ENCODE measurements around the gene FBXW7.

The FBXW7 gene

DNA sequence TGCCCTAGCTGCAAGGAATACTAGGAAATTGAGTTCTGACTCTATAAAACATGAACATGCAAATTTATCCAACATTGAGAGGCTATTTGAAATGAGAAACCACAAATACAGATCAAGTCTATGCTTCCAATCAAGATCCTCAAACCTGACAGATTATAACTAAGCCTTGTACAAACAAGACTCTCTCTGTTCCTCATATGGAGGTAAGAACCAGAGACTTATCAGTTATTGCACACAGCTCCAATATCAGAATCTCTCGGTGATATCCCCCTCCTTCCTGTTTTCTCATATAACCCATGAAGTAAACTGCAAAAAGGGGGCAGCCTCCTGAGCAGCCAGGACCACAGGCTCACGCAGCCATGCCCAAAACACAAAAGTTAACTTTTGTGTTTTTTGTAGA is 36.5 kb downstream of the FBXW7 start:
- Histone ChIP-seq H3K27me3 (ENCODE audit: insufficient read depth, low read length) (no peaks in the 10 kb centered on the region), H3K27ac (ENCODE audit: low read depth, low read length) (no peak overlapping the region), H3K4me3 (ENCODE audit: low read depth, low read length) (no peak overlapping the region), H3K36me3 (ENCODE audit: insufficient read depth, low read length) (no peaks in the 10 kb centered on the region), H3K79me2 (ENCODE audit: control insufficient read depth, insufficient read depth, low read length, unreplicated experiment) (peaks cover 28% of the 10 kb centered on the region), H3K4me1 (ENCODE audit: control insufficient read depth, insufficient read depth, low read length, unreplicated experiment) (peaks cover 9% of the 10 kb centered on the region), H2AFZ (ENCODE audit: low read length, unreplicated experiment) (no peak overlapping the region)

DNA sequence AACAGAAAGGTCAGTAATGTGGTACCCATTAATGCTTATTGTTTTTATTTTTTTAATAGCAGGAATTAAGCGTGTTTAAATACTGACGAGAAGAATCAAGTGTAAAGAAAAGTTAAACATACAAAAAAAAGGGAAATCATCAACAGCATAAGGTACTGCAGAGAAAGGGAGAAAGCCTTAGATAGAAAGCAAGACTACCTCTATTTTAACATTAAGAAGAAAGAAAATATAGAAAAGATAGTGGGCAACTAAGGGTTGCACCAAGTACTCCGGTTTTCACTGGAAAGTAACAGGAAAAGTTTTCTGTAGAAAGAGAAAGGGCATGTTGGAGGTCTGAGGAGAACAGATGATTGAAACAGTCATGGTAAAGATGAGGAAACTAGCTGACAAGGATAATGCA is 41.9 kb downstream of the FBXW7 start:
- no peak overlapping the region for H2AFZ ChIP-seq (ENCODE audit: low read length, unreplicated experiment)
- peaks cover 36% of the 10 kb centered on the region for H3K79me2 ChIP-seq (ENCODE audit: control insufficient read depth, insufficient read depth, low read length, unreplicated experiment)
- H3K36me3 ChIP-seq (ENCODE audit: insufficient read depth, low read length), result no peaks in the 10 kb centered on the region
- no peak overlapping the region for H3K4me3 ChIP-seq (ENCODE audit: low read depth, low read length)
- H3K27me3 ChIP-seq (ENCODE audit: insufficient read depth, low read length), result no peaks in the 10 kb centered on the region
- H3K27ac ChIP-seq (ENCODE audit: low read depth, low read length), result no peak overlapping the region
- H3K4me1 ChIP-seq (ENCODE audit: control insufficient read depth, insufficient read depth, low read length, unreplicated experiment), result no peaks in the 10 kb centered on the region

DNA sequence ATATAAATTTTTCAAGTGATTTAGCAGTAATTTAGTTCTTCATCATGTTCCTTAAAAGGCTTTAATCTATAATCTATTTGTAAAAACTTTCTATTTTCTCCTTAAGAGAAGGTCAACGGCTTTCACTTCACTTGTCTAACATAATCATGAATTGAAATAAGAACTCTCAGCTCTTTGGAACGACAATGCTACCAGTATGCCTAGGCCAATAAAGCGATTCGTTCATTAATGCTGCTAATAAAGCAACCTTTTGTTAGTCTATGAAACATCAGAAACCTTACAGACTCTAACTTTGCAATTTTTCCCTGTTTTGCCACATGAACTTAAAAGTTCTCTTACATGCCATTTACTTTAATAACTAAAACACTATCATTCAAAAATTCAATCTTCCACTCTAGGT is 47.6 kb downstream of the FBXW7 start:
- Histone ChIP-seq H3K4me3 (ENCODE audit: low read depth, low read length) (no peak overlapping the region), H2AFZ (ENCODE audit: low read length, unreplicated experiment) (no peak overlapping the region), H3K36me3 (ENCODE audit: insufficient read depth, low read length) (no peaks in the 10 kb centered on the region), H3K27me3 (ENCODE audit: insufficient read depth, low read length) (no peaks in the 10 kb centered on the region), H3K79me2 (ENCODE audit: control insufficient read depth, insufficient read depth, low read length, unreplicated experiment) (peaks cover 37% of the 10 kb centered on the region), H3K4me1 (ENCODE audit: control insufficient read depth, insufficient read depth, low read length, unreplicated experiment) (peaks cover 18% of the 10 kb centered on the region), H3K27ac (ENCODE audit: low read depth, low read length) (no peak overlapping the region)

GRCh38 chr4:152486429-152487389 is 49.2 kb downstream of the FBXW7 start:
- Histone ChIP-seq H3K79me2 (ENCODE audit: control insufficient read depth, insufficient read depth, low read length, unreplicated experiment) (peaks cover 33% of the 10 kb centered on the region), H3K27me3 (ENCODE audit: insufficient read depth, low read length) (no peaks in the 10 kb centered on the region), H2AFZ (ENCODE audit: low read length, unreplicated experiment) (no peak overlapping the region), H3K36me3 (ENCODE audit: insufficient read depth, low read length) (peaks cover under 1% of the 10 kb centered on the region; the same call in 1 of the 2 replicates), H3K27ac (ENCODE audit: low read depth, low read length) (peak overlapping the region; percentile 55; the same call in 1 of the 2 replicates), H3K4me1 (ENCODE audit: control insufficient read depth, insufficient read depth, low read length, unreplicated experiment) (peaks cover 18% of the 10 kb centered on the region), H3K4me3 (ENCODE audit: low read depth, low read length) (no peak overlapping the region)

GRCh38 chr4:152485726-152486276 is 50.1 kb downstream of the FBXW7 start:
- peaks cover 18% of the 10 kb centered on the region for H3K4me1 ChIP-seq (ENCODE audit: control insufficient read depth, insufficient read depth, low read length, unreplicated experiment)
- peaks cover 4% of the 10 kb centered on the region; the same call in 1 of the 2 replicates for H3K36me3 ChIP-seq (ENCODE audit: insufficient read depth, low read length)
- no peak overlapping the region for H2AFZ ChIP-seq (ENCODE audit: low read length, unreplicated experiment)
- H3K4me3 ChIP-seq (ENCODE audit: low read depth, low read length), result peak overlapping the region; percentile 47
- H3K27me3 ChIP-seq (ENCODE audit: insufficient read depth, low read length), result no peaks in the 10 kb centered on the region
- H3K27ac ChIP-seq (ENCODE audit: low read depth, low read length), result peak overlapping the region; percentile 55
- H3K79me2 ChIP-seq (ENCODE audit: control insufficient read depth, insufficient read depth, low read length, unreplicated experiment), result peaks cover 27% of the 10 kb centered on the region

DNA sequence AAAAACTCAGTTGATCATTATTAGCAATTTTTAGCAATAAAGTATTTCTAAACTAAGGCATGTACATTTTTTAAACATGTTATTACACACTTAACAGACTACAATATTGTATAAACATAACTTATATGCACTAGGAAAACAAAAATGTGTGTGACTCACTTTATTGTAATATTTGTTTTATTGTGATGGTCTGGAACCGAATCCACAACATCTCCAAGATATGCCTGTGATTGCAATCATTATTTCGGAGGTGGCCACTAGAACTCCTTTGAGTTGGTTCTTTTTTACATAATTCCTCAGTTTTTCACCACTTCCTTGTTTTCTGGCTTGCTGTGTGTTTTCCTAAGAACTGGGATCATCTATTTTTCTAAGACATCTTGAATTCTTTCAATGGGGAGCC is 53.7 kb downstream of the FBXW7 start:
- Histone ChIP-seq H3K79me2 (ENCODE audit: control insufficient read depth, insufficient read depth, low read length, unreplicated experiment) (peaks cover 25% of the 10 kb centered on the region), H3K4me1 (ENCODE audit: control insufficient read depth, insufficient read depth, low read length, unreplicated experiment) (peaks cover 30% of the 10 kb centered on the region), H3K27ac (ENCODE audit: low read depth, low read length) (peak overlapping the region; percentile 14), H3K36me3 (ENCODE audit: insufficient read depth, low read length) (peaks cover 4% of the 10 kb centered on the region; the same call in 1 of the 2 replicates), H2AFZ (ENCODE audit: low read length, unreplicated experiment) (no peak overlapping the region), H3K27me3 (ENCODE audit: insufficient read depth, low read length) (no peaks in the 10 kb centered on the region), H3K4me3 (ENCODE audit: low read depth, low read length) (no peak overlapping the region)

GRCh38 chr4:152480901-152481300 is 55.0 kb downstream of the FBXW7 start:
- H3K79me2 ChIP-seq (ENCODE audit: control insufficient read depth, insufficient read depth, low read length, unreplicated experiment), result peaks cover 30% of the 10 kb centered on the region
- no peak overlapping the region for H2AFZ ChIP-seq (ENCODE audit: low read length, unreplicated experiment)

GRCh38 chr4:152480326-152480725 is 55.6 kb downstream of the FBXW7 start:
- no peak overlapping the region for H3K27ac ChIP-seq (ENCODE audit: low read depth, low read length)
- peaks cover 4% of the 10 kb centered on the region; the same call in 1 of the 2 replicates for H3K36me3 ChIP-seq (ENCODE audit: insufficient read depth, low read length)
- peaks cover 34% of the 10 kb centered on the region for H3K79me2 ChIP-seq (ENCODE audit: control insufficient read depth, insufficient read depth, low read length, unreplicated experiment)
- H3K4me1 ChIP-seq (ENCODE audit: control insufficient read depth, insufficient read depth, low read length, unreplicated experiment), result peaks cover 13% of the 10 kb centered on the region
- no peak overlapping the region for H3K4me3 ChIP-seq (ENCODE audit: low read depth, low read length)
- H3K27me3 ChIP-seq (ENCODE audit: insufficient read depth, low read length), result no peaks in the 10 kb centered on the region
- H2AFZ ChIP-seq (ENCODE audit: low read length, unreplicated experiment), result no peak overlapping the region

More at GRCh38 chr4:152480901-152481300, 55.0 kb downstream of the FBXW7 start:
- no peak overlapping the region for H3K4me3 ChIP-seq (ENCODE audit: low read depth, low read length)
- peaks cover 18% of the 10 kb centered on the region for H3K4me1 ChIP-seq (ENCODE audit: control insufficient read depth, insufficient read depth, low read length, unreplicated experiment)
- H3K27me3 ChIP-seq (ENCODE audit: insufficient read depth, low read length), result no peaks in the 10 kb centered on the region
- H3K36me3 ChIP-seq (ENCODE audit: insufficient read depth, low read length), result peaks cover 4% of the 10 kb centered on the region; the same call in 1 of the 2 replicates
- no peak overlapping the region for H3K27ac ChIP-seq (ENCODE audit: low read depth, low read length)

GRCh38 chr4:152479428-152480026 is 56.4 kb downstream of the FBXW7 start:
- Histone ChIP-seq H3K27me3 (ENCODE audit: insufficient read depth, low read length) (no peaks in the 10 kb centered on the region), H3K79me2 (ENCODE audit: control insufficient read depth, insufficient read depth, low read length, unreplicated experiment) (peaks cover 37% of the 10 kb centered on the region), H2AFZ (ENCODE audit: low read length, unreplicated experiment) (no peak overlapping the region), H3K4me1 (ENCODE audit: control insufficient read depth, insufficient read depth, low read length, unreplicated experiment) (peaks cover 13% of the 10 kb centered on the region), H3K4me3 (ENCODE audit: low read depth, low read length) (no peak overlapping the region), H3K27ac (ENCODE audit: low read depth, low read length) (peak overlapping the region; percentile 42), H3K36me3 (ENCODE audit: insufficient read depth, low read length) (peaks cover 4% of the 10 kb centered on the region; the same call in 1 of the 2 replicates)

- H2AFZ ChIP-seq (ENCODE audit: low read length, unreplicated experiment), result no peak overlapping the region
- H3K4me3 ChIP-seq (ENCODE audit: low read depth, low read length), result no peak overlapping the region
- H3K4me1 ChIP-seq (ENCODE audit: control insufficient read depth, insufficient read depth, low read length, unreplicated experiment), result peaks cover 13% of the 10 kb centered on the region
- H3K27me3 ChIP-seq (ENCODE audit: insufficient read depth, low read length), result no peaks in the 10 kb centered on the region
- H3K36me3 ChIP-seq (ENCODE audit: insufficient read depth, low read length), result peaks cover 4% of the 10 kb centered on the region; the same call in 1 of the 2 replicates
- H3K27ac ChIP-seq (ENCODE audit: low read depth, low read length), result peak overlapping the region; percentile 42
- peaks cover 44% of the 10 kb centered on the region for H3K79me2 ChIP-seq (ENCODE audit: control insufficient read depth, insufficient read depth, low read length, unreplicated experiment)
Observed at GRCh38 chr4:152478461-152479237, 57.2 kb downstream of the FBXW7 start.
